Fibroblast of the conjunctiva (primary cell): ENCODE measurements around the gene PLPP7.
"Not testable (repeated sequence)": the region's sequence is repeated elsewhere in the genome, so short reads cannot be mapped to it uniquely, and the experiment has no call there.

Experiments
- DNase-seq: peaks from one replicate; pipeline ENCODE4 v3.0.0-alpha.2; 2010; ENCODE audit warnings: low read depth

PLPP7 gene

DNA sequence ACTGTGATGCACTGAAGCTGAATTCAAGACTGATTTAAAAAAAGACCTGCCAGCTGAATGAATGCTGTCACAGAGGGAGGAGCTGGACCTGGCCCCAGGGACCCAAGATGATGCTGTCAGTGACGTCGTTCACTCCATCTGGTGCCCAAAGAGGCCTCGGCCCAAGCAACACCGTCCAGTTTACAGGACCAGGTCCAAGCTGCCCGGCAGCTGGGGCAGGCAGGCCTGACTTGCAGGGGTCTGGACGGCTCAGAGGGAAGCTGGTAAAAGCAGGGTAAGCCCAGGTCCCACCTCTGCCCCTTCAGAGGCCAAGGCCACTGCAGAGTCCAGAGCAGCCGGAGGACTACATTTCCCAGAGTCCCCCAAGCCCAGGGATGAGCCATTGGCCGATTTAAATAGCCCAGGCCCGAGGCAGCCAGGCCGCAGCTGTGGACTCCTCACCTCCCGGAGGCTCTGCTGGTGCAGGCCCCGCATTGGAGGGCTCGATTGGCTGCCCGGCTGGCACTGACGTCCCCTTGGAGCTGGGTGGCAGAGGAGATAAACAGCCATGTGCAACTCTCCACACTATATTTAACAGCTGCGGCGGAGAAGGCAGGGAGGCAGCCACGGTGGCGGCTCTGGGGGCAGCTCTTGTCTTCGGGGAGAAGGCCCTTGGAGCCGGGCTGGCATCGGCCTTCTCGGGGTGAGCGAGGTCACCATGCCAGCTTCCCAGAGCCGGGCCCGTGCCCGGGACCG, at the start of gene PLPP7:
Gene PLPP7, plus strand, starts transcription at position 423 of the 735 bp plus-strand sequence. Its CDS starts 275 bp downstream, at position 698.
- peak; percentile 10 for DNase-seq

DNA sequence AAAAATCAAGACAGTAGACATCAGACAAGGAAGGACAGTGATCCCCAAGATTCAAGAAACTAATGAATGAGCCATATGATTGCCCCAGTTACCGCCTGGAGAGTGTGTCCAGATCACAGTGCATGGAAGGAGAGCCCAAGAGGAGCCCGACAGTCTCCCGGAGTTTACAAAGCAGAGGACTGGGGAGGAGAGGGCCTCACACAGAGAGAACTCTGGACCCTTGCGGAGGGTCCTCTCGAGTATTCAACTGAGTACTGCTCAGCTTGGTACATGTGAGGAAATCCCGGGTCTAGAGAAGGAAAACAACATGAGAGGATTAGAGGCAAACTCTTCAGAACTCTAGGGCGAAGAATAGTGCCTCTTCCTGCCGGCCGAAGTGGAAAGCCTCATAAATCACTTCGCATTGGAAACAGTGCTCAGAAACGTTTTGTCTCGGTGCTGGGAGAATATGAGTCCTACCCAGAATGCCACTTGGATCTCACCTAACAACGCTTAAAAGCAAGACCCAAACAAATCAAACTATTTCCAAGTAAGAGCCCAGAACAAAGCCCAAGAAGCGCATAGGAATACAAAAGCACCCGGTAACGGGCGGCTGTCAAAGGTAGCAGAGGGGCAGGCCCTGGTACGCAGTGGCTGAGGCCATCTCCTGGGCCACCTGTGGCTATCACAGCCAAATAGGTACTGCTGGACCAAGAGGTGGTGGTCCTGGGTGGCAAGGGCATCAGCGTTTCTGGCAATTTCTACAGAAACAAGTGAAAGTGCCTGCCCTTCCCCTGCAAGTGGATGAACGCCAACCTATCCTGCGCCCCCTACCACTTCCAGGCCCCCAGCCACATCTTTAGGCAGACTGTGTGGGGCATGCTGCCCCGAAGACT, 49.2 kb upstream of the PLPP7 start:
- no peak for DNase-seq

DNA sequence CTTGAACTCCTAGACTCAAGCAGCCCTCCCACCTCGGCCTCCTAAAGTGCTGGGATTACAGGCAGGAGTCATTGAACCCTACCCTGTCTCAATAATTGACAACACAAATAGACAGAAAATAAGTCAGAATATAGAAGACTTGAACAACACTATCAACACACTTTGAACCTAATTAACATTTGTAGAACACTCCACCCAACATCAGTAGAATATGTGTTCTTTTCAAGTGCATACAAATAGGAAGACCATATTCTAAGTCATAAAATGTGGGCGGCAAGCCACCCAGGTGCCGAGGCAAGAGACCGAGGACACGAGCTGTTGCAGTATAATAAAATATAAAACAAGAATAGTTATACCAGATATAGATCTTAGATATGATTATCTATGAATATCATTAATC, 45.2 kb upstream of the PLPP7 start:
- DNase-seq = not testable (repeated sequence)

DNA sequence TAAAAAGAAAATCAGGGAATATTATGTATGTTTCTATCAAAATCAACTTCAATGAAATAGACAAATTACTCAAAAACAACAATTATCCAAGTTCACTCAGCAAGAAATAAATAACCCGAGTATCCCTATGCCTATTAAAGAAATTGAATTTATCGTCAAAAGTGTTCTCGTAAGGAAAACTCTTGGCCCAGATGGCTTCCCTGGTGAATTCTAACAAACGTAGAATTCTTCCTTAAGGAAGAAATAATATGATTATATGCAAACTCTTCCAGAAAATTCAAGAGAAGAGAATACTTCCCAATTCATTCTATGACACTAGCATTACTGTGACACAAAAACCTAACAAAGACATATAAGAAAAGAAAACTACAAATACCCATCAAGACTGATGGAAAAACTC, 42.9 kb upstream of the PLPP7 start:
- no peak for DNase-seq

DNA sequence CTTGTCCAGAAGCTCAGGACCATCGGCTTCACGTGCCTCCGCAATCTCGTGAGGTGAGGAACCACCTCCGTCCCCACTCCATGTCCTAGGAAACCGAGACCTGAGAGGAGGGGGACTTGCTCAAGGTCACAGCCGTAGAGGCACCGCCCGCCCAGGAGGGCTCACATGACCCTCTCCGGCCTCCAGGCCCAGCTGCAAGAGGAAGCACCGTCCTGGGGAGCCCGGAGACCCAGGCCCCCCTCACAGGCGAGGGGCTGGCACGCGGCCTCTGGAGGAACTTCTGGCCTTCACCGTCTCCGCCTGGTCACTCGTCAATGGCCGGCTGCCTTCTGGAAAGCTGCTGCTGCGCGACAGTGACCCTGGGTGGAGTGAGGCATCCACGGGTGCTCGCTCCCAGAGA, 37.4 kb upstream of the PLPP7 start:
- DNase-seq = no peak

DNA sequence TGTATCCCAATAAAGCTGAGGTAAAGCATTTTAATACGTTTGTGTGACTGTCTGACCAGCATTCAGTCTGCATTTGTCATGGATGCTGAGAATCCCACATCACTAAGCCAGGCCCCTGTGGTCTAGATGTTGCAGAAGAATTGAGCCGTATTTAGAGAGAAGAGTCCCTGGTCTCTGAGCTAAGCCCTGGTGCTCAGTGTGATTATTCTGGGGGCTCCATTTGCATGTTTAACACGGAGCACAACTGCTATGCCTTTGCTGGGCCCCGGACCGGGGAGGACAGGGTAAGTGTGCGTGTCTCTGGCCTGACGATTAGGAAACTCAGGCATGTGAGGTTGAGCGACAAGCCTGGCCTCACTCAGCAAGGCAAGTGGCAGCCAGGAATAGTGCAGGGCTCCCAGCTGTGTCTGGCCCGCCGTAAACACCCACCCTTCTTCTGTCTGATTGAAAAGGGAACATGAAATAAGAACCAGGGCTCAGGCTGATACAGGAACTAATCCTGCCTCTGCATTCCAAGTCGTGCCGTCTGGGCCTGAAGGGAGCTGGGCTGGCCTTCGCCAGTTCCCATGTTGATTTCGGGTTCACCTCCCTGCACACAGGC, 35.5 kb upstream of the PLPP7 start:
- DNase-seq = no peak

DNA sequence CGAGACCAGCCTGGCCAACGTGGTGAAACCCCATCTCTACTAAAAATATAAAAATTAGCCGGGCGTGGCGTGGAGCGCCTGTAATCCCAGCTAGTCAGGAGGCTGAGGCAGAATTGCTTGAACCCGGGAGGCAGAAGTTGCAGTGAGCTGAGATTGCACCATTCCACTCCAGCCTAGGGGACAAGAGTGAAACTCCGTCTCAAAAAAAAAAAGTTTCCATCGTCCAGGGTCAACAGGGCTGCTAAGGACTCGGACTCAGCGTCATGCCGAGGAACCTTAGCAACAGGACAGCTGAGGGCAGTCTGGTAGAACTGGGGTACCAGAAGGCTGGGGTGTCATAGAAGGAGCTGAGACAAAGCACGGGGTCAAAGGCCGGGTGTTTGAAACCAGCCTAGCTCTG, 34.9 kb upstream of the PLPP7 start:
- no peak for DNase-seq

DNA sequence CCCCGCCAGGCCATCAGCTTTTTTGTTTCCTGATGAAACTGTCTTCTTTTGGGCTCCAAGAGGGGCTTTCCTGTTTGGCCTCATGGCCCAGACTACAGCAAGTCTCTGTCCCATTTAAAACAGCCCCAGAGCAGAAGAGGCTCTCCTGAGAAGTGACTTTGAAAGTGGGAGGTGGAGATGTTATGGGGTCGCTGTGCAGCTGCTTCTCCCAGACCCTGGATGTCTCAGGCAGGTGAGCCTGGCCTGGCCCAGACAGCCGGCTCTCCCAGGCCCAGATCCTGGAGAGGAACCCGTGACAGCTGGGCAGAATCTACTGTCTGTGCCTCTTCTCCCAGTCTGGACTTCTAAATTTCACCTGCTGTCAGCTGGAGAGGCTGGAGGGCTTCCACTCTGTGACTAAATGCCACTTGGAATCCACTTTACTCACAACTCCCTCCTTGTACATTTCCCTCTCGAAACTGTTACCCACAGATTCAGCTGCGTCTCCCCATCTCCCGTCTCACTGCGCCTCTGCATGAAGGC, 33.8 kb upstream of the PLPP7 start:
- no peak for DNase-seq

DNA sequence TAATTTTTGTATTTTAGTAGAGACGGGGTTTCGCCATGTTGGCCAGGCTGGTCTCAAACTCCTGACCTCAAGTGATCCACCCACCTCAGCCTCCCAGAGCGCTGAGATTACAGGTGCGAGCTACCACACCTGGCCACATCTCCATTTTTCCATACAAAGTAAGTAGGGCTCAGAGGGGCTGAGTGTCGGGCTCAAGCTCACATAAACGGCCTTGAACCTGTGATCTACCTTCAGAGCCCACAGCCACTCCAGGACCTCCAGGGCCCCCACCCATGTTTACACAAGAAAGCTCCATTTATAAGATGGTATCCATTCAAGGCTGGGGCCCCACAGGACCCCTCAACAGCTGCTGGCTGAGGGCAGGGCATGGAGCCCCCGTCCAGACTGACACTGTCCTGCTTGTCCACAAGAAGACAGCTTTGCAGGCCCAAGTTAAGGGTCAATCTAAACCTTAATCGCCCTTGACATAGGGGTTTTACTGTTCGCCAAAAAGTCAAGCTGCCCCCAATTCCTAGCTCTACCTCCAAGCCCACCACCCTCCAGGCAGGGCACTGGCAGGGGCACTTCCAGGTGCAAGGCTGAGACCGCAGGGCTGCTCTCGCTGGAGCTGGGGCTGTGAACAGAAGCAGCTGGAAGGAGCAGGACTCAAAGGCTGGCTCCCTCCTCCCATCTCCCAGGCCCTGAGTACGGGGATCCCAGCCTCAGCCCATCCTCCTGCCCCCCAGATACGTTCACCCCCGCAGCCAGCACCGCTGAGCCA, 32.1 kb upstream of the PLPP7 start:
- DNase-seq = no peak

DNA sequence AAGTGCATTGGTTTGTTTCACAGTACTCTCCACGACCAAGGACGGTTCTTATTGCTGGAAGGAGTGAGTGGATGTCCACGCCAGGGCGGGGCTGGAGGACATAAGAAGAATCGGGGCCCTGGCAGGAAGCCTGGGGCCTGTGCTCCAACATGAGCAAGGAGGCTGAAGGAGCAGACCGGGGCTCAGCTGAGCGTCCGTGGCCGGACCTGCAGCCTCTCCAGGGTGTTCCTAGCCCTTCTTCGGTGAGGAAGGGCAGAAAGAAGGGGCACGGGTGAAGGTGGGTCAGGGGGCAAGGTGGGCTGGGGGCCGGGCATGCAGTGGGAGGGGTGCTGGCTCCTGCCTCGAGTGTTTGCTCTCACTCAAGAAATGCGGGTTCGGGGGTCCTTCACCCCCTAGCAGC, 31.3 kb upstream of the PLPP7 start:
- no peak for DNase-seq

DNA sequence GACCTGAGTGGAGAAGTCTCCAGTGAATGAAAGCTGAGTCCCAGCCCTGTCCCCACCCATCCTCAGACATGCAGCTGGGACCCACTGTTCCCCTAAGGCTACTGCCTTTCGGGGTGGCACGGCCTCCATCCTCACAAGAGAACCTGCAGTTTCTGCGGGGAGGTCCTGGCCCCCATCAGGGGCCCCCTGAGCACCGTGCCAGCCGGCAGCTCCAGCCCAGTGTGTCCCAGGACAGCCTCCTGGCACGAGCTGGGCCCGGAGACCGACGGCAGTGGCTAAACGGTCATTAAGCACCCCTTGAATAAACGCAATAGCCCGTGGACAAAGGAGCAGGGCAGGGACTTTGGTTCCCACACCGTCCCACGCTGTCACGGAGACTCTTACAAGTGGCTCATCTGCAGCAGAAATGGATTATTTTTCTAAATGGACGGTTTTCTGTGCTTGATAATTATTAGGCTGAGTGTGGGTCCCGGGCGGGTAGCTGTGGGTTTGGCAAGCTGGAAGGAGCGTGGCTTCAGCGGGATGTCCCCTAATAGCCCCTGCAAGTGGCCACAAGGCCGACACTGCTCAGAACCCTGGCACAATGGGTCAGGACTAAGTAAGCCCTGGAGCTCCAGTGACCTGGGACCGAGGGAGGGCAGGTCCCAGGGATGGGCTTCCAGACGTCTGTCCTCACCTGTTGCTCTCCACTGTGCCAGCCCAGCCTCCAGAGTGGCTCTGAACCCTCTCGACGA, 30.7 kb upstream of the PLPP7 start:
- no peak for DNase-seq

DNA sequence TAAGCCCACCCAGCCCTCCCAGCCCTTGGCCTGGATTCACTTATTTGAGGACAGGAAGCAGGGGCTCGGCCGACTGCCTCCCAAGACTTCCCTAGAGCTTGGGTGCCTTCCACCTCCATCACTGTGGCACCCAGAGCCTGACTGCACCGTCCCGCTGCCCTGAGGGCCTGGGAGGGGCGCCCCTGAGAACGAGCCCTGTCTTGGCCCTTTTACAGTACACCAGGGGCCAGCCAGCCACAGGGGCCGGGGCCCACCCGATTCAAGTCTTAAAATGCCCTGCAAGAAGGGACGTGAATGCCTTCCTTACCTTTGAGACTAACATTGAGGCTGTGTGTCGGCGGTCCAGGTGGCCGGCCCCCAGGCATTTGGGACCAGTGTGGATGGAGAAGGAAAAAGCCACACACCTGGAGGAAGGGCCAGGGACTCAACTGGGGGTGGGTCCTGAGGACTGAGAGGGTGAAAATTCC, 30.1 kb upstream of the PLPP7 start:
- no peak for DNase-seq

DNA sequence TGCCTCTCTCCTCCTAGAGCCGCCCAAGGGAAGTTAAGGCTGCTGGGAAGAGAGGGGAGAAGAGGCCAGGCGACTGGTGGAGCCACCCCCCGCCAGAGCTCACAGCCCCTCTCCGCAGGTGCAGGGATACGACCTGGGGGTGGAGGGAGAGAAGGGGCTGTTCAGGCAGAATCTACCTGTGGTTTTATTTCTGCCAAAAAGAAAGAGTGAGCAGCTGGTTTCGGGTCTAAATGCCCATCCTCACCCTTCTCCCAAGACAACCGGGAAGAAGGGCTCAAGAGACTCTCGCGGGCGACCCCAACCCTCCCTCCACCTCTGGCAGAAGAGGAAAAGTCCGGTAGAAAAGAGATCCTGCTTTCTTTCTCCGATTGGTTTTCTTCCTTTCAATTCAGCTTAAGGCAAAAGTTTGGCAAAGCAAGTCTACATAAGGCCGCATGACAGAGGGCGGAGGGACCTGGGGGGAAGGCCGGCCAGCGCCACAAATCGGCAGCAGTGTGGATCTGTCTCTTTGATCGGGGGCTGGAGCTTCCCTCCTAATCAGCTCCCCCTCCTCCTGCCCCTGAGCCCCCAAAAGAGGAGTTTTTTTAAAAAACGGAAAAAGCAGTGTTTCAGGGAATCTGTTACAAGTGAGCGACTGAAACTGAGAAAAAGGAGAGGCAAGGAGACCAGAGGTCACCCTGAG, 29.5 kb upstream of the PLPP7 start:
- no peak for DNase-seq

DNA sequence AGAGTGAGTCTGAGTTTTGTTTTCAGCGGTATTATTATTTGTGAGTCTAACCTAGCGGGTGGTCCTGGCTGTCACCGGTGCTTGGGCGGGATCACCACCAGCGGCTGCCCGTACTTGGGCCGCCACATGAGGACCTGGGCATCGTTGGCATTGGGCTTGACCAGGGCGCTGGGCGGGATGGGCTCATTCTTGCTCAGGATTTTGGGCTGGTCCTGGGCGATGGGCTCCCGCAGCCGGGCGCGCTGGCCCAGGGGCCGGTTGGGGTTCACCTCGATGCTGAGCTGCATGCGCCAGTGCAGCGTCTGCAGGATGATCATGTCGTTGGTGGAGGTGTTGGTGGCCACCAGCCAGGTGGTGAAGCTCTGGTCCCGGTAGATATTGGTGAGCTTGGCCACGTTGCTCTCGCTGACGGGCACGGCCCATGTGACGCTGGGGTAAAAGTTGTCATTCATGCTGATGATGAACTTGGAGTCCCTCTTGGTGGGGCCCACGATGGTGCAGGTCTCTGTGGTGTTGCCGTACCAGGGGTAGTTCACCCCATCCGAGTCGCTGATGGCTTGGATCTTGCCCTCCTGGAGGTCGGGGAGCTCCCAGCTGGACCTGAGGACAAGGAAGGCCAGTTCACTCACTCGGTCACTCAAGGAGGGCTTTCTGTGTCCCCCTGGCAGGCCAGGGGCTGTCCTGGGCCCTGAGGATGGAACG, 28.6 kb upstream of the PLPP7 start:
- DNase-seq = no peak

DNA sequence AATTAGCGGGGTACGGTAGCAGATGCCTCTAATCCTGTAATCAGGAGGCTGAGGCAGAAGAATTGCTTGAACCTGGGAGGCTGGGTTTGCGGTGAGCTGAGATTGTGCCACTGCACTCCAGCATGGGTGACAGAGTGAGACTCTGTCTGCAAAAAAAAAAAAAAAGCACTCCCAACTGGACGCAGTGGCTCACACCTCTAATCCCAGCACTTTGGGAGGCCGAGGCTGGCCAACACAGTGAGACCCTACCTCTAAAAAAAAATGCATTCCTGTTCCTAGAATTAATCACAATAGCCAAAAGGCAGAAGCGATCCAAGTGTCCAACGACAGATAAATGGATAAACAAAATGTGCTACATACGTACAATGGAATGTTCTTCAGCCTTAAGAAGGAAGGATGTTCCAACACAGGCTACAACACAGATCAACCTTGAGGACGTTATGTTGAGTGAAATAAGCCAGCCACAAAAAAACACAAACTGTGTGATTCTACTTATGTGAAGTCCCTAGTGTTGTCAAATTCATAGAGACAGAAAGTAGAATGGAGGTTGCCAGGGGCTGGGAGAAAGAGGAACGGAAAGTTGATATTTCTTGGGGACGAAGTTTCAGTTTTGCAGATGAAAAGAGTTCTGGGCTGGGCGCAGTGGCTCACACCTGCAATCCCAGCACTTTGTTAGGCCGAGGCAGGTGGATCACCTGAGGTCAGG, 27.0 kb upstream of the PLPP7 start:
- DNase-seq = no peak

DNA sequence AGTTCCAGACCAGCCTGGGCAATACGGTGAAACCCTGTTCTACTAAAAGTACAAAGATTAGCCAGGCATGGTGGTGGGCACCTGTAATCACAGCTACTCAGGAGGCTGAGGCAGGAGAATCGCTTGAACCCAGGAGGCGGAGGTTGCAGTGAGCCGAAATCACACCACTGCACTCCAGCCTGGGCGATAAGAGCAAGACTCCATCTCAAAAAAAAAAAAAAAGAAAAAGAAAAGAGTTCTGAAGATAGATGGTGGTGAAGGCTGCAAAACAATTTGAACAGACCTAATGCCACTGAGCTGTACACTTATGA, 26.5 kb upstream of the PLPP7 start:
- not testable (repeated sequence) for DNase-seq

DNA sequence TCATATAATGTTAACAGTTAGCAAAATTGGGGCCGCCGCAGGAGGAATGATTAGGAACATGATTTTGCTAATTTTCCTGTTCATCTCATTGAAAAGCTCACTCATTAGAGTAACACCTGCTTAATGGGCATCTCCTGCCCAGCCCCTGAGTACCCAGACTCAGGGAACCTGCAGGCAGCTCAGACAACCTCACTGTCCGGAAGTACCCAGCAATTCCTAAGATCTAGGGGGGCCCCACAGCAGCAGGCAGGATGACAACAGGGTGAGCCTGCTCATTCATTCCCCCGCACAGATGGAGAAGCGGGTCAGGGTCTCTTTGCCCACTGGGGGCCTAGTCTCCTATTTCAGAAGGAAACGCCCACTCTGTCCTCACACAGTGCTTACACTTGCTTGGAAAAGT, 25.8 kb upstream of the PLPP7 start:
- no peak for DNase-seq

DNA sequence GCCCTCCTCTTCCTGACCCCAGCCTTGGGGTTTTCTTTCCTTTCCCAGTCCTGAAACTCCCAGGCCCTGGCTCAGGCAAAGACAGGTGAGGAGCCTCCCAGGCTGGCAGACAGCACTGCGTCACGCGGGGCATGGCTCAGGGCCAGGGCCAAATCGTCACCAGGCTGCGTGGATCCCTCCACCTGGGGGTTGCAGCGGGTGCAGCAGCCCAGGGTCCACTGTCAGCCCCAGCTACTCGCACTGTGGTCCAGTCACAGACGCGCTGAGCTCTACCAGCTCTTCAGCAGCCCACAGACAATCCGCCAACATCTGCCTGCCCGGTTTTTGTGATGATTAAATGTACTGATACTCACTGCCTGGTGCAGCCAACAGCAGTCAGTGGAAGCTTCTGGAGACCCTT, 25.3 kb upstream of the PLPP7 start:
- no peak for DNase-seq
